AG04450 (cell line): ENCODE data around the gene ZDHHC14. TPM values are rescaled to one million over a fixed set of nuclear protein-coding genes. Genes with fewer than 3 reads are reported as not detected.

Experiments used
- CTCF ChIA-PET: fragments of 300-600, 350-600 bp; formaldehyde crosslinking; extraction: SDS; loops from one replicate; lab custom pipeline; 2022; ENCODE audit warnings: antibody characterized with exemption, inconsistent platforms; lab: Charles Lee
- POLR2A ChIA-PET: fragments of 350-600 bp; formaldehyde crosslinking; extraction: SDS; loops from one replicate; lab custom pipeline; 2021; ENCODE audit warnings: antibody characterized with exemption, inconsistent platforms; lab: Yijun Ruan, JAX
- DNase-seq: peaks from one replicate; pipeline ENCODE4 v3.0.0-alpha.2; 2011; ENCODE audit warnings: low read depth, low spot score
- H3K27ac ChIP-seq: one replicate; pipeline ENCODE4 v1.5.1; 2012; ENCODE audit warnings: low read depth, low read length, control low read depth
- H3K27me3 ChIP-seq: one replicate; pipeline ENCODE4 v1.6.0; 2012; ENCODE audit warnings: low read length; ENCODE audit not compliant: control insufficient read depth, insufficient read depth
- H3K4me3 ChIP-seq: 2 replicates; pipeline ENCODE4 v1.5.1; 2011; ENCODE audit warnings: mild to moderate bottlenecking, low read depth, low read length, control low read depth
- H3K9me3 ChIP-seq: 2 replicates; pipeline ENCODE4 v1.5.1; 2012; ENCODE audit warnings: low read length; ENCODE audit not compliant: control insufficient read depth, insufficient read depth
- CTCF ChIP-seq: IDR thresholded peaks from 2 replicates; pipeline ENCODE4 v1.5.1; 2011; ENCODE audit warnings: low read depth, low read length, control low read depth, inconsistent platforms
- polyA plus RNA-seq: library from polyadenylated mRNA; depleted of rRNA; stranded (reverse); fragments of >200 nt; gene quantifications from 2 replicates; pipeline ENCODE4 v1.2.3, GENCODE V29; 2011

ZDHHC14 gene
- polyA plus RNA-seq, 1 experiment = 2.2 TPM

GRCh38 chr6:157400676-157401075, 19.7 kb downstream of the ZDHHC14 start:
- no peak for TF ChIP-seq CTCF
- H3K4me3 ChIP-seq = no peak overlapping the region
- H3K27ac ChIP-seq = no peak overlapping the region
- no peaks in the 10 kb centered on the region for H3K27me3 ChIP-seq
- DNase-seq = no peak
- no peaks in the 10 kb centered on the region for H3K9me3 ChIP-seq
- ChIA-PET CTCF (no interaction called here), POLR2A (no interaction called here)

- no peaks in the 10 kb centered on the region for H3K27me3 ChIP-seq
- no peak for DNase-seq
- H3K9me3 ChIP-seq = no peaks in the 10 kb centered on the region
- no peak for TF ChIP-seq CTCF
- H3K27ac ChIP-seq = no peak overlapping the region
- H3K4me3 ChIP-seq = no peak overlapping the region
- ChIA-PET POLR2A (no interaction called here), CTCF (no interaction called here)
Observed at GRCh38 chr6:157401734-157402338, 20.8 kb downstream of the ZDHHC14 start.

- Histone ChIP-seq H3K9me3 (no peaks in the 10 kb centered on the region), H3K27ac (no peak overlapping the region), H3K4me3 (no peak overlapping the region), H3K27me3 (no peaks in the 10 kb centered on the region)
- ChIA-PET POLR2A (no interaction called here), CTCF (no interaction called here)
- DNase-seq = no peak
- no peak for TF ChIP-seq CTCF
Observed at GRCh38 chr6:157402996-157403685, 22.2 kb downstream of the ZDHHC14 start.

- ChIA-PET POLR2A (no interaction called here), CTCF (no interaction called here)
- H3K9me3 ChIP-seq = no peaks in the 10 kb centered on the region
- H3K27ac ChIP-seq = no peak overlapping the region
- H3K4me3 ChIP-seq = no peak overlapping the region
- TF ChIP-seq CTCF = no peak
- no peak for DNase-seq
- no peaks in the 10 kb centered on the region for H3K27me3 ChIP-seq
Observed at GRCh38 chr6:157403686-157404051, 22.7 kb downstream of the ZDHHC14 start.

GRCh38 chr6:157405986-157406385, 25.0 kb downstream of the ZDHHC14 start:
- Histone ChIP-seq H3K4me3 (no peak overlapping the region), H3K27me3 (no peaks in the 10 kb centered on the region), H3K9me3 (no peaks in the 10 kb centered on the region), H3K27ac (no peak overlapping the region)
- ChIA-PET CTCF (no interaction called here), POLR2A (no interaction called here)
- TF ChIP-seq CTCF = no peak
- DNase-seq = no peak
